ENCODE measurements around the gene CRLF3.

Gene CRLF3

DNA sequence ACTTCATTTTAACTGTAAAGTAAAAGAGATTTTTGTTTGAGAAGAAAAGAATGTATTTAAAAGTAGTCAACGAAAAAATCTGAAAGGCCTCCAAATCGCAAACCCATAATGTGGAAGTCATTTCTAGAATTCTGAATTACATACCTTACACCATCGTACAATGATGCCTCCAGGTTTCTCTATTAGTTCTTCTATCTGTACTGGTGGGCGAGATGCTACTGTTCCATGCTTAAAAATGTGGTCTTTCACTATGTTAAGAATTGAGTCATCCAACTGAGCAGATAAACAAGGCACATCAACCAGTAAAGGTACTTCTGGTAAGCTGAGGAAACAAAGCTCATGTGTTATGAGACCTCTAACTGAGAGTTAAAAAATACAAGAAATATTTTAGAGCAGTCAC, 28.5 kb downstream of the CRLF3 start:
- Histone ChIP-seq H3K4me3 (ENCODE audit: insufficient read depth, low read length, poor library complexity, severe bottlenecking) (no peak overlapping the region), H3K9me2 (replicated peaks; ENCODE audit: insufficient read depth, low read length) (no peaks in the 10 kb centered on the region), H3K4me2 (ENCODE audit: low read depth, low read length, poor library complexity, severe bottlenecking) (no peak overlapping the region), H3K27me3 (ENCODE audit: low read length) (no peaks in the 10 kb centered on the region), H3K27ac (ENCODE audit: low read depth, low read length) (no peak overlapping the region), H3K9ac (ENCODE audit: low read length) (no peak overlapping the region), H3F3A (ENCODE audit: insufficient read depth) (peaks cover 49% of the 10 kb centered on the region), H3K79me2 (ENCODE audit: insufficient read depth, low read length) (no peaks in the 10 kb centered on the region), H3K9me3 (ENCODE audit: insufficient read depth, low read length) (no peaks in the 10 kb centered on the region), H3K36me3 (ENCODE audit: low read length) (peaks cover 35% of the 10 kb centered on the region), H4K20me1 (ENCODE audit: low read depth, low read length) (no peaks in the 10 kb centered on the region), H2AFZ (ENCODE audit: low read depth, low read length, severe bottlenecking) (no peak overlapping the region)
- TF ChIP-seq EZH2phosphoT487 (conservative IDR thresholded peaks at IDR 0.05; ENCODE audit: low read length) (no peak), CTCF (IDR thresholded peaks at IDR 0.05; ENCODE audit: insufficient read depth, low read length, poor library complexity, severe bottlenecking) (no peak)

DNA sequence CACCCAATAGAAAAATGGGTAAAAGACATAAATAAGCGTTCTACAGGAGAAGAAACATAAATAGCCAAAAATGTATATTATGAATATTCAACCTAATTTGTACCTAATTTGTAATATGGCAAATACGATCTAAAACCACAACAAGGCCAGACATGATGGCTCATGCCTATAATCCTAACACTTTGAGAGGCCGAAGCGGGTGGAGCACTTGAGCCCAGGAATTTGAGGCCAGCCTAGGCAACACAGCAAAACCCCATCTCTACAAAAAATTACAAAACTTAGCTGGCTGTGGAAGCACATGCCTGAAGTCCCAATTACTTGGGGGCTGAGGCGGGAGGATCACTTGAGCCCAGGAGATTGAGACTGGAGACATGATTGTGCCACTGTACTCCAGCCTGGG, 30.1 kb downstream of the CRLF3 start:
- peaks cover 32% of the 10 kb centered on the region for H3K36me3 ChIP-seq (ENCODE audit: low read length)

DNA sequence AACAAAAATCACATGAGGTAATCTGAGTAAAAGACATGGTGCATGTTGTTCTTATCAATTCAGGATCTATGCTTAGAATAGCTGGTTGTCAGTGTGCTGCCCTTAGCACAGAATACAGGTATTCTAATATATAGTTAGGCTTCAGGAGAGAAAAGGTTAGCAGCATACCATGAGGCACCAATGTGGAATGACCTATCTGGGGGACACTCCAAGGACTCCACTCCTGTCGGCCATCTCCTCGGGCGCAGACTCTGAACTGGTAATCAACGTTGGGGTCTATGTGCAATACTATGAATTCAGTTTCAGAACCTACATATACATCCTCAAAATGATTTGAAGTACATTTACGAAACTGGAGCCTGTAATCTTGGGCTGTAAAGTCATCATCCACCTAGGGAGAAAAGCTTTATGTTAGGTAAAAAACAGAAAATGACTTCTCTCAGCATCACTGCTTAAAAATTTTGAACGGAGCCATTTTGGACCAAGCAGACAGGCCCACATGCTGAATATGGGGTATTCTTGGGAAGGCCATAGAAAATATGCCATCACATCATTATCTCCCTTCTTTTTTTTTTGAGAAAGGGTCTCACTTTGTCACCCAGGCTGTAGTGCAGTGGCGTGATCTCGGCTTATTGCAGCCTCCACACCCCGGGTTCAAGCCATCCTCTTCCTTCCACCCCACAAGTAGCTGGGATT, 31.1 kb downstream of the CRLF3 start:
- Histone ChIP-seq H3K27ac (ENCODE audit: low read depth, low read length) (no peak overlapping the region), H3K9ac (ENCODE audit: low read length) (no peak overlapping the region), H3K4me3 (ENCODE audit: insufficient read depth, low read length, poor library complexity, severe bottlenecking) (no peak overlapping the region), H3K27me3 (ENCODE audit: low read length) (no peaks in the 10 kb centered on the region), H4K20me1 (ENCODE audit: low read depth, low read length) (no peaks in the 10 kb centered on the region), H3F3A (ENCODE audit: insufficient read depth) (peaks cover 69% of the 10 kb centered on the region), H3K79me2 (ENCODE audit: insufficient read depth, low read length) (no peaks in the 10 kb centered on the region), H3K9me3 (ENCODE audit: insufficient read depth, low read length) (no peaks in the 10 kb centered on the region), H3K4me2 (ENCODE audit: low read depth, low read length, poor library complexity, severe bottlenecking) (no peak overlapping the region), H2AFZ (ENCODE audit: low read depth, low read length, severe bottlenecking) (no peak overlapping the region), H3K36me3 (ENCODE audit: low read length) (peaks cover 36% of the 10 kb centered on the region), H3K9me2 (replicated peaks; ENCODE audit: insufficient read depth, low read length) (no peaks in the 10 kb centered on the region)
- no peak for TF ChIP-seq CTCF (IDR thresholded peaks at IDR 0.05; ENCODE audit: insufficient read depth, low read length, poor library complexity, severe bottlenecking)
- TF ChIP-seq EZH2phosphoT487 (conservative IDR thresholded peaks at IDR 0.05; ENCODE audit: low read length), result no peak

More for the DNA sequence above, 30.1 kb downstream of the CRLF3 start:
- Histone ChIP-seq H3K4me3 (ENCODE audit: insufficient read depth, low read length, poor library complexity, severe bottlenecking) (no peak overlapping the region), H3K9ac (ENCODE audit: low read length) (no peak overlapping the region), H2AFZ (ENCODE audit: low read depth, low read length, severe bottlenecking) (no peak overlapping the region), H3K9me3 (ENCODE audit: insufficient read depth, low read length) (no peaks in the 10 kb centered on the region), H4K20me1 (ENCODE audit: low read depth, low read length) (no peaks in the 10 kb centered on the region), H3F3A (ENCODE audit: insufficient read depth) (peaks cover 64% of the 10 kb centered on the region), H3K27me3 (ENCODE audit: low read length) (no peaks in the 10 kb centered on the region), H3K79me2 (ENCODE audit: insufficient read depth, low read length) (no peaks in the 10 kb centered on the region), H3K4me2 (ENCODE audit: low read depth, low read length, poor library complexity, severe bottlenecking) (no peak overlapping the region), H3K9me2 (replicated peaks; ENCODE audit: insufficient read depth, low read length) (no peaks in the 10 kb centered on the region), H3K27ac (ENCODE audit: low read depth, low read length) (no peak overlapping the region)
- no peak for TF ChIP-seq EZH2phosphoT487 (conservative IDR thresholded peaks at IDR 0.05; ENCODE audit: low read length)
- TF ChIP-seq CTCF (IDR thresholded peaks at IDR 0.05; ENCODE audit: insufficient read depth, low read length, poor library complexity, severe bottlenecking), result no peak
